ENCODE results near the gene TCEA2. TPM values are rescaled to one million over a fixed set of nuclear protein-coding genes. Genes with fewer than 3 reads are reported as not detected.

The TCEA2 gene
- total and polyA plus RNA-seq, 2 of the 13 experiments (the other 11 are each of a cell fraction or from before 2014, with no cell fraction given), result 28.1 to 33.7 TPM

GRCh38 chr20:64036346-64037198 lies 26.4 kb upstream of the TCEA2 start (continued):
- TF ChIP-seq BCLAF1 (IDR thresholded peaks at IDR 0.05) (no peak), MED13 (CRISPR knock-in tag; IDR thresholded peaks at IDR 0.05) (no peak), HNRNPH1 (optimal IDR thresholded peaks at IDR 0.05; ENCODE audit: low read depth, low read length) (peak; percentile 29), ZNF251 (CRISPR knock-in tag; IDR thresholded peaks at IDR 0.05) (no peak), DNMT3B (CRISPR knock-in tag; conservative IDR thresholded peaks at IDR 0.05) (peak; percentile 71; the same call in 1 of the 2 replicates), ZMYM2 (CRISPR knock-in tag; IDR thresholded peaks at IDR 0.05) (no peak), ZNF740 (CRISPR knock-in tag; IDR thresholded peaks at IDR 0.05) (0 out of 2 replicates have a peak, but pooled peaks have one; percentile 79), USF2 (IDR thresholded peaks at IDR 0.05; ENCODE audit: low read depth, low read length) (no peak), USF2 (CRISPR knock-in tag; IDR thresholded peaks at IDR 0.05; ENCODE audit: borderline replicate concordance) (peak; percentile 43; the same call in 1 of the 2 replicates), HIC2 (CRISPR knock-in tag; IDR thresholded peaks at IDR 0.05; ENCODE audit: low read depth) (peak; percentile 74; the same call in 1 of the 2 replicates), PHF5A (CRISPR knock-in tag; IDR thresholded peaks at IDR 0.05; ENCODE audit: low read depth, unreplicated experiment) (no peak), ZNF350 (CRISPR knock-in tag; IDR thresholded peaks at IDR 0.05; ENCODE audit: borderline replicate concordance, low read depth) (peak; percentile 83), IKZF5 (CRISPR knock-in tag; IDR thresholded peaks at IDR 0.05) (0 out of 2 replicates have a peak, but pooled peaks have one; percentile 17), KLF13 (CRISPR knock-in tag; IDR thresholded peaks at IDR 0.05) (no peak; the same call in 1 of the 2 replicates), KLF12 (CRISPR knock-in tag; IDR thresholded peaks at IDR 0.05; ENCODE audit: borderline replicate concordance) (no peak), ZNF343 (CRISPR knock-in tag; IDR thresholded peaks at IDR 0.05) (no peak), ZKSCAN8 (CRISPR knock-in tag; IDR thresholded peaks at IDR 0.05; ENCODE audit: borderline replicate concordance) (no peak), RBFOX2 (IDR thresholded peaks at IDR 0.05; ENCODE audit: low read depth, low read length) (peak; percentile 65), MED8 (CRISPR knock-in tag; IDR thresholded peaks at IDR 0.05; ENCODE audit: insufficient replicate concordance) (no peak), DNMT1 (CRISPR knock-in tag; IDR thresholded peaks at IDR 0.05) (no peak), ZNF790 (CRISPR knock-in tag; IDR thresholded peaks at IDR 0.05; ENCODE audit: borderline replicate concordance) (no peak; the same call in 1 of the 2 replicates)
